Gastrocnemius medialis (tissue), 4 donors: ENCODE measurements around the gene FNDC8. TPM values are rescaled to one million over a fixed set of nuclear protein-coding genes. Genes with fewer than 3 reads are reported as not detected.
A peak's percentile ranks its signal among the peaks of the same experiment; 100 is the strongest.
"Not testable (repeated sequence)": the region's sequence is repeated elsewhere in the genome, so short reads cannot be mapped to it uniquely, and the experiment has no call there.

Source experiments
- ATAC-seq, 2 donors: fragments of 150-250 bp; one replicate each; pipeline ENCODE4 v1.9.1; 2016
- DNase-seq, 2 donors: peaks; one replicate each; pipeline ENCODE4 v3.0.0-alpha.2; 2019
- H3K27ac ChIP-seq, 4 donors: fragments of 200-600 bp; sonication (generic); 1 replicate in 1 of 4; 2 replicates in 3 of 4; pipeline ENCODE4 v1.5.1; 2016 to 2018; ENCODE audit warnings: mild to moderate bottlenecking in 2 of 4, moderate library complexity in 1 of 4
- H3K27me3 ChIP-seq, 3 donors: fragments of 200-600 bp; sonication (generic) in 2 of 3; 1 replicate in 1 of 3; 2 replicates in 2 of 3; pipeline versions ENCODE4 v1.5.1 to v1.6.0; 2016 to 2019; ENCODE audit warnings: mild to moderate bottlenecking in 1 of 3, moderate library complexity in 1 of 3
- H3K36me3 ChIP-seq, 2 donors: fragments of 200-600 bp; sonication (generic) in 1 of 2; one replicate each; pipeline ENCODE4 v1.5.1; 2017 to 2018
- H3K4me1 ChIP-seq, 2 donors: fragments of 200-600 bp; sonication (generic) in 1 of 2; one replicate each; pipeline ENCODE4 v1.5.1; 2016 to 2017; ENCODE audit warnings: mild to moderate bottlenecking in 2 of 2
- H3K4me3 ChIP-seq, 4 donors: fragments of 200-600 bp; sonication (generic) in 3 of 4; 1 replicate in 1 of 4; 2 replicates in 3 of 4; pipeline ENCODE4 v1.5.1; 2016 to 2019; ENCODE audit warnings: mild to moderate bottlenecking in 2 of 4
- H3K9me3 ChIP-seq, 3 donors: fragments of 200-600 bp; sonication (generic) in 2 of 3; 1 replicate in 1 of 3; 2 replicates in 2 of 3; pipeline ENCODE4 v1.5.1; 2016 to 2019
- CTCF ChIP-seq, 5 experiments: fragments of 450-650 bp in 3 of 5; fragments of 200-600 bp in 2 of 5; sonication (generic) in 2 of 5; IDR thresholded peaks in 4 of 5; conservative IDR thresholded peaks in 1 of 5; 1 replicate in 4 of 5; 2 replicates in 1 of 5; pipeline ENCODE4 v1.5.1; 2016 to 2019; ENCODE audit warnings: antibody characterized with exemption in 5 of 5, mild to moderate bottlenecking in 3 of 5, moderate library complexity in 3 of 5
- POLR2A ChIP-seq, 2 donors: fragments of 450-650 bp; IDR thresholded peaks; one replicate each; pipeline ENCODE4 v1.6.1; 2017; ENCODE audit warnings: antibody characterized with exemption in 2 of 2, mild to moderate bottlenecking in 2 of 2, moderate library complexity in 2 of 2
- in situ Hi-C, 4 donors: fragments of 200-750 bp; cut with MboI; loops; one replicate each; pipeline versions ENCODE4 v1.15.0 to v1.8.0; 2017; ENCODE audit warnings: low sequenced_read_pairs in 4 of 4
- intact Hi-C: fragments of 100-400 bp; cut with DNase I; formaldehyde crosslinking; loops from one replicate; pipeline ENCODE4 v1.15.1; 2023; ENCODE audit warnings: low total_unique reads
- total RNA-seq, 4 donors: library from RNA; depleted of rRNA; stranded (reverse); fragments of >200 nt; gene quantifications; one replicate each; pipeline versions ENCODE4 v1.1.0 to v1.2.3, GENCODE V29; 2016

Gene FNDC8
- total RNA-seq, 4 donors from 2014 or later = not detected

DNA sequence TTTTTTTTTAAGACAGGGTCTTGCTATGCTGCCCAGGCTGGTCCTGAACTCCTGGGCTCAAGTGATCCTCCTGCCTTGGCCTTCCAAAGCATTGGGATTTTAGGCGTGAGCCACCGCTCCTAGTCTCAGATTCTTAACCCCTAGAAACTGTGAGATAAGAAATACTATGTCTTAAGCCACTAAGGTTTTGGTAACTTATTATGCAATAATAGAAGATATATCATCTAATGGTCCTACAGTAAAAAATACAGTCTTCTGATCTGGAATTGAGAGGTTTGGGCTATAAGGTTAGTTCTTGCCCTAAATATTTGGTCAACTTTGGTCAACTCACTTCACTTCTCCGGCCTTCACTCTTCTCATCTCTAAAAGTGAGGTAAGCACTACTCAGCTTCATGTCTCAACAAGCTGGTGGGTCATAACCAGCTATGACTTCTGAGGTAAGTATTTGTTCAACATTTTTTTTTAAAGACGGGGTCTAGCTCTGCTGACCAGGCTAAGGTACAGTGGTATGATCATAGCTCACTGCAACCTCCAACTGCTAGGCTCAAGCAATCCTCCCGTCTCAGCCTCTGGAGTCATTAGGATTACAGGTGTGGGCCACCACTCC lies 16.5 kb upstream of the FNDC8 start:
- Histone ChIP-seq H3K36me3 (peaks cover 0 to 33% of the 10 kb centered on the region in 2 donors), H3K4me3 (no peak overlapping the region), H3K4me1 (no peaks in the 10 kb centered on the region), H3K9me3 (no peaks in the 10 kb centered on the region), H3K27ac (no peak overlapping the region), H3K27me3 (no peaks in the 10 kb centered on the region)
- in situ Hi-C loops = loop anchor here in 2 of 4 donors (25.0 kb wide), 2 partner anchors 268 to 568 kb away; no protein-coding TSS in a partner anchor
- TF ChIP-seq POLR2A (IDR thresholded peaks at IDR 0.05) (no peak), CTCF (IDR thresholded peaks at IDR 0.05 in 4 of 5, conservative IDR thresholded peaks at IDR 0.05 in 1 of 5) (no peak)
- intact Hi-C loops = no loop called here
- DNase-seq (no peak), ATAC-seq (no peak)

- DNase-seq, H3K36me3 ChIP-seq, intact Hi-C loops, H3K27me3 ChIP-seq, ATAC-seq, H3K4me1 ChIP-seq, H3K4me3 ChIP-seq, H3K27ac ChIP-seq, H3K9me3 ChIP-seq: not testable (repeated sequence)
- in situ Hi-C loops = loop anchor here in 2 of 4 donors (25.0 kb wide), 2 partner anchors 273 to 573 kb away; no protein-coding TSS in a partner anchor
Observed at GRCh38 chr17:35110791-35111190, 10.6 kb upstream of the FNDC8 start.

- no peak overlapping the region for H3K4me3 ChIP-seq
- DNase-seq = no peak
- intact Hi-C loops = no loop called here
Observed at GRCh38 chr17:35116845-35117244, 4.6 kb upstream of the FNDC8 start.

GRCh38 chr17:35117984-35118383 lies 3.4 kb upstream of the FNDC8 start:
- Histone ChIP-seq H3K27ac (no peak overlapping the region), H3K36me3 (no peaks in the 10 kb centered on the region), H3K9me3 (no peaks in the 10 kb centered on the region), H3K4me1 (peaks cover 6 to 7% of the 10 kb centered on the region in 2 donors), H3K4me3 (no peak overlapping the region), H3K27me3 (no peaks in the 10 kb centered on the region)
- ATAC-seq (no peak), DNase-seq (no peak)
- no peak for TF ChIP-seq CTCF (IDR thresholded peaks at IDR 0.05 in 4 of 5, conservative IDR thresholded peaks at IDR 0.05 in 1 of 5)
- TF ChIP-seq POLR2A (IDR thresholded peaks at IDR 0.05) = no peak
- in situ Hi-C loops (loop anchor here in 2 of 4 donors (25.0 kb wide), 2 partner anchors 281 to 581 kb away; no protein-coding TSS in a partner anchor), intact Hi-C loops (loop anchor here (1.0 kb wide), 2 partner anchors 120 to 575 kb away; no protein-coding TSS in a partner anchor)

More at GRCh38 chr17:35116845-35117244, 4.6 kb upstream of the FNDC8 start:
- Histone ChIP-seq H3K27me3 (no peaks in the 10 kb centered on the region), H3K9me3 (no peaks in the 10 kb centered on the region), H3K4me1 (peaks cover 6 to 7% of the 10 kb centered on the region in 2 donors), H3K27ac (no peak overlapping the region), H3K36me3 (no peaks in the 10 kb centered on the region)
- no peak for ATAC-seq
- TF ChIP-seq POLR2A (IDR thresholded peaks at IDR 0.05) (no peak), CTCF (IDR thresholded peaks at IDR 0.05 in 4 of 5, conservative IDR thresholded peaks at IDR 0.05 in 1 of 5) (no peak)
- in situ Hi-C loops = loop anchor here in 2 of 4 donors (25.0 kb wide), 2 partner anchors 280 to 580 kb away; no protein-coding TSS in a partner anchor

DNA sequence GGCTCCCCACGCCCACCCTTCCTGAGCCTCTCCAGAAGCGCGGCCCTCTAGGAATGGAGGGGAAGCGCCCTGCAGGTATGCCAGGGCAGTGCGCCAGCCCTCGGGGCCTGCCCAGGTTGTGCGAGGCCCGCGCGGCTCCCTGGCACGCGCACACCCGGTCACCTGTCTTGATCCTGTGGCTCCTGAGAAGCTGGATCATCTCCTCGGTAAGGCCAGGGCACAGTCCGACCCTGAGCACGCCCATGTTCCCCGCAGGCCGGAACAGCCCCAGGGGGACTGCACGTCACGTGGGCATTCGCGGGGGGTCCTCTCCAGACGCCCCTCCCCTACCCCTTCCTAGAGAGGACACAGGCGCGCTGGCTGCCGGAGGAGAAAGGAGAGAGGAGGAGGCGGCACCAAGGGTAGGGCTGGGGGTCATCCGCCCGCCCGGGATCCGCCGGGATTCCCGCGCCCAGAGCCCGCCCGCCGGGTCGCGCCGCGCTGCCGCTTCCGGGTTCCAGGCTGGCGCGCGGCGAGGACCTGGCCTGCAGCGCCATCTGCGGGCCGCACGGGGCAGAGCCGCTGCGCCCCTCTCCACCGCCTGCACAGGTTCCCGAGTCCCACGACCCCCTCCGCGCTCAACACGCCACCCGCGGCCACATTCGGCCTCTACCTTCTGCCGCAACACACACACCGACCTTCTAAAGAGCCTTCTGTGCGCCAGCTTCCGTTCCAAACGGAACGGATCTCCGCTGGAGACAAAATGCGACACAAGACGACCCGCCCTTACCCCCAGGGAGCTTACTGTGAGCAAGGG lies 1.8 kb upstream of the FNDC8 start, which contains the start of gene RAD51D:
TSS of gene RAD51D (minus strand) at position 491 of the 796 bp plus-strand sequence. CDS start at position 244, 247 bp downstream.
- TF ChIP-seq CTCF (IDR thresholded peaks at IDR 0.05 in 4 of 5, conservative IDR thresholded peaks at IDR 0.05 in 1 of 5) (peak; percentile 85 to 99 (median 96)), POLR2A (IDR thresholded peaks at IDR 0.05) (no peak)
- H3K36me3 ChIP-seq = no peaks in the 10 kb centered on the region
- H3K4me1 ChIP-seq = peaks cover 6 to 7% of the 10 kb centered on the region in 2 donors
- peak within 1 kb of the TSS; percentile 64 to 79 (median 73) for H3K27ac ChIP-seq
- in situ Hi-C loops (loop anchor here (5.0 to 25.0 kb wide), 7 partner anchors 282 to 702 kb away; no protein-coding TSS in a partner anchor), intact Hi-C loops (loop anchor here (1.0 kb wide), 3 partner anchors 30 to 699 kb away; partner anchors contain the start of genes CCT6B and ZNF830)
- H3K27me3 ChIP-seq = no peaks in the 10 kb centered on the region
- no peaks in the 10 kb centered on the region for H3K9me3 ChIP-seq
- peak within 1 kb of the TSS; percentile 70 to 98 (median 75) for H3K4me3 ChIP-seq
- peak; percentile 23 to 46 for DNase-seq
- ATAC-seq = peak; percentile 91 to 96
